HG02885 (cell line): Measurements from ENCODE around the gene CHSY1.

Source experiments
- ATAC-seq: cut with Tn5 transposase; IDR thresholded peaks from one replicate; pipeline ENCODE4 v1.9.1; 2021; ENCODE audit warnings: mild to moderate bottlenecking; ENCODE audit not compliant: unreplicated experiment, poor library complexity

Gene CHSY1

GRCh38 chr15:101176625-101177024 is 75.2 kb downstream of the CHSY1 start:
- no peak for ATAC-seq

GRCh38 chr15:101175401-101175800 is 76.4 kb downstream of the CHSY1 start:
- no peak for ATAC-seq

GRCh38 chr15:101174152-101174920 is 77.5 kb downstream of the CHSY1 start:
- no peak for ATAC-seq

- no peak for ATAC-seq
These were observed 78.4 kb downstream of the CHSY1 start for GRCh38 chr15:101173233-101174119.

- no peak for ATAC-seq
These were observed 79.3 kb downstream of the CHSY1 start for GRCh38 chr15:101172501-101173071.

GRCh38 chr15:101171954-101172353 is 79.9 kb downstream of the CHSY1 start:
- no peak for ATAC-seq

- no peak for ATAC-seq
These were observed 81.1 kb downstream of the CHSY1 start for GRCh38 chr15:101170568-101171350.

GRCh38 chr15:101169495-101170071 is 82.3 kb downstream of the CHSY1 start:
- no peak for ATAC-seq

GRCh38 chr15:101168898-101169494 is 82.9 kb downstream of the CHSY1 start:
- no peak for ATAC-seq

- no peak for ATAC-seq
These were observed 83.4 kb downstream of the CHSY1 start for GRCh38 chr15:101168463-101168824.

GRCh38 chr15:101167753-101168462 is 83.9 kb downstream of the CHSY1 start:
- ATAC-seq = no peak

- ATAC-seq = no peak
These were observed 84.5 kb downstream of the CHSY1 start for GRCh38 chr15:101167411-101167752.

- ATAC-seq = no peak
These were observed 85.9 kb downstream of the CHSY1 start for GRCh38 chr15:101165905-101166471.

GRCh38 chr15:101162701-101163483 is 89.0 kb downstream of the CHSY1 start:
- no peak for ATAC-seq

- no peak for ATAC-seq
These were observed 90.2 kb downstream of the CHSY1 start for GRCh38 chr15:101161656-101162055.

GRCh38 chr15:101159936-101160815 is 91.7 kb downstream of the CHSY1 start:
- no peak for ATAC-seq
